ENCODE measurements around the gene TULP1.
A peak's percentile ranks its signal among the peaks of the same experiment; 100 is the strongest.

Gene TULP1

DNA sequence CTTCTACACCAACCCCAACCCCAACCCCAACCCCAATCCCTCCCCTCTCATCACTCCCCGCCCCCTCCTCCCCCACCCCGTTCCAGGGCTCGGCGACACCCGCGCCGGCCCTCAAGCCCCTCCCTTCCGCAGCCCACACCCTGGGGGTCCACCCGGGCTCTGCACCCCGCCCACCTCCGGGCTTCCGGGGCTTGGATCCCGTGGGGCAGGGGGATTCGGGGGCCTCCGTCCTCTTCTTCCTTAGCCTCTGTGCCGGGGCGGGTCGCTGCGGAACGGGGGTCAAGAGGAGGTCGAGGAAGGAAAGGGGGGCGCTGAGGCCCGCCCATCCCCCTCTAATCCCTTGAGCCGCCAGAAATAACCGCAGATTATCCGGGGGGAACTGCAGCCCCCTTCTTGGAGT, 690 bp downstream of the TULP1 start:
- H3K4me3 Mint-ChIP-seq: no peak overlapping the region
- peaks cover 50% of the 10 kb centered on the region for H3K27me3 Mint-ChIP-seq (ENCODE audit: low read depth)
- no peaks in the 10 kb centered on the region for H3K36me3 Mint-ChIP-seq (ENCODE audit: low read depth)
- no peaks in the 10 kb centered on the region for H3K9me3 Mint-ChIP-seq
- H3K27ac Mint-ChIP-seq: no peak overlapping the region
- no peaks in the 10 kb centered on the region for H3K4me1 Mint-ChIP-seq (ENCODE audit: low read depth)

- Mint-ChIP-seq H3K27me3 (ENCODE audit: low read depth) (peaks cover 53% of the 10 kb centered on the region), H3K9me3 (no peaks in the 10 kb centered on the region), H3K36me3 (ENCODE audit: low read depth) (no peaks in the 10 kb centered on the region), H3K4me3 (no peak overlapping the region), H3K27ac (no peak overlapping the region), H3K4me1 (ENCODE audit: low read depth) (no peaks in the 10 kb centered on the region)
Measured at GRCh38 chr6:35511562-35511941, 1.1 kb downstream of the TULP1 start.

DNA sequence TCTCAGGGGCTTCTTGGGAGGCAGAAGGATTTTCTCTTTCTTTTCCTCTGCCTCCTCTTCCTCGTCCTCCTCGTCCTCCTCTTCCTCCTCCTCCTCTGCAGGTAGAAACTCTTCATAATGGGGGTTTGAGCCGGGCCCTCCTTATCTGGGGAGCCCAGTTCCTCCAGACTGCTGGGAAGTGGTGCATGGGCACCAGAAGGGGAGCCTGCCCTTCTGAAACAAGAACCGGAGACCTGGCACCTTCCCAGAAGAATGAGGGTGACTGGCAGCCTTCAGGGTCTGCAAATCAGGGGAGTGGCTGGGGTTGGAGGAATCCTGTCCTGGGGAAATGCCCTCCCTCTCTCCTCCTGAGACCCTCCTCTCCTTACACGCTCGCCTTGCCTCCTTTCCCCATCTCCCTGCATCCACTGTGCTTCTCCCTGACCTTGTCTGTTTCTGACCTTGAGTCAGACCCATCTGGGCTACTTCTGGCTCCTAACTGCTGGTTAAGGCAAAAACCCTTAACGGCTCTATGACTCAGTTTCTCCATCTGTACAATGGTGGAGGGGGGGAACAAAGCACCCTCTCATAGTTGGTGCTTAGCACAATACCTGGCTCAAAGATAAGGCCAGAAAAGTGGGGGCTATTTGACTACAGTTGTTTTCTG, 1.7 kb downstream of the TULP1 start:
- Mint-ChIP-seq H3K36me3 (ENCODE audit: low read depth) (no peaks in the 10 kb centered on the region), H3K27ac (no peak overlapping the region), H3K4me3 (no peak overlapping the region), H3K9me3 (no peaks in the 10 kb centered on the region), H3K4me1 (ENCODE audit: low read depth) (no peaks in the 10 kb centered on the region), H3K27me3 (ENCODE audit: low read depth) (peaks cover 55% of the 10 kb centered on the region)

DNA sequence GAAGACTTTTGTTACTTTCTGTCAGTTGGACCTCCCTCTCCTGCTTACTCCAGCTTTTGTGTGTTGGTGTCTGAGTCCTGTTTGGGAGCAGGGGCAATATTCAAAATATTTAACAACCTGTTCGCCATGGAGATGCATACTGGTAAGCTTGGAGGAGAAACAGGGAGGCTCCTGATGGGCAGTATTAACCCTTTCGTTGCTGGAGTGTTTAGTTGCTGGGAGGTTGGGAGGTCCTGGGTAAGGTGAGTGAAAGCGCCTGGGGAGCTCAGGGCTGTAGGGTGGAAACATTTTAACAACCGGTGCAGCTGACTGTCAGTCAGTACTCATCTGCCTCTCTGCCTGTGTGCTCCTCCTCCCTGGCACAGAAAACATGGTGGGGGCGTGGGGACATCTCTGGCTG, 4.2 kb downstream of the TULP1 start:
- no peak overlapping the region for H3K27ac Mint-ChIP-seq
- H3K9me3 Mint-ChIP-seq: no peaks in the 10 kb centered on the region
- H3K27me3 Mint-ChIP-seq (ENCODE audit: low read depth): peaks cover 52% of the 10 kb centered on the region
- no peaks in the 10 kb centered on the region for H3K36me3 Mint-ChIP-seq (ENCODE audit: low read depth)
- H3K4me3 Mint-ChIP-seq: no peak overlapping the region
- H3K4me1 Mint-ChIP-seq (ENCODE audit: low read depth): no peaks in the 10 kb centered on the region

DNA sequence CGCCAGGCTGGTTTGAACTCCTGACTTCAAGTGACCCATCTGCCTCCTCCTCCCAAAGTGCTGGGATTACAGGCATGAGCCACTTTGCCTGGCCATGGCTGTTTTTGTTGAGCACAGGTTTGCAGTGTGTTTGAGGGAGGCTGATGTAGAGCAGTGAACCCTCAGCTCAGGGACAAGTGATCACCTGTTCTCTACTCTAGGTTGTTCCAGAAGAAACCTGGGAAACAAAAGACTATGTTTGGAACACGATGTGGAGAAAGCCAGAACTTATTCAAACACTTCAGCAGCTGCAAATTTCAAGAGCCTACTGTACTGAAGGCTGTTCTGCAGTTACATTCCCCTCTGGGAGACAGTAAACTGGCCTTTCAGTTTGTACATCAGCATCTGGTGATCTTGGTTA, 4.7 kb downstream of the TULP1 start:
- no peaks in the 10 kb centered on the region for H3K9me3 Mint-ChIP-seq
- peaks cover 51% of the 10 kb centered on the region for H3K27me3 Mint-ChIP-seq (ENCODE audit: low read depth)

GRCh38 chr6:35507221-35507620, 5.5 kb downstream of the TULP1 start:
- Mint-ChIP-seq H3K36me3 (ENCODE audit: low read depth) (no peaks in the 10 kb centered on the region), H3K4me3 (no peak overlapping the region), H3K27ac (no peak overlapping the region), H3K9me3 (no peaks in the 10 kb centered on the region), H3K4me1 (ENCODE audit: low read depth) (no peaks in the 10 kb centered on the region), H3K27me3 (ENCODE audit: low read depth) (peaks cover 47% of the 10 kb centered on the region)

More for the DNA sequence above, 4.7 kb downstream of the TULP1 start:
- no peaks in the 10 kb centered on the region for H3K36me3 Mint-ChIP-seq (ENCODE audit: low read depth)
- H3K4me1 Mint-ChIP-seq (ENCODE audit: low read depth): no peaks in the 10 kb centered on the region
- H3K4me3 Mint-ChIP-seq: no peak overlapping the region
- no peak overlapping the region for H3K27ac Mint-ChIP-seq

GRCh38 chr6:35506536-35506935, 6.2 kb downstream of the TULP1 start:
- H3K27ac Mint-ChIP-seq: no peak overlapping the region
- no peaks in the 10 kb centered on the region for H3K36me3 Mint-ChIP-seq (ENCODE audit: low read depth)
- H3K4me1 Mint-ChIP-seq (ENCODE audit: low read depth): no peaks in the 10 kb centered on the region
- no peak overlapping the region for H3K4me3 Mint-ChIP-seq
- no peaks in the 10 kb centered on the region for H3K9me3 Mint-ChIP-seq
- peaks cover 51% of the 10 kb centered on the region for H3K27me3 Mint-ChIP-seq (ENCODE audit: low read depth)

GRCh38 chr6:35505999-35506412, 6.7 kb downstream of the TULP1 start:
- Mint-ChIP-seq H3K9me3 (no peaks in the 10 kb centered on the region), H3K36me3 (ENCODE audit: low read depth) (no peaks in the 10 kb centered on the region), H3K4me1 (ENCODE audit: low read depth) (no peaks in the 10 kb centered on the region), H3K4me3 (no peak overlapping the region), H3K27ac (no peak overlapping the region), H3K27me3 (ENCODE audit: low read depth) (peaks cover 49% of the 10 kb centered on the region)

GRCh38 chr6:35503534-35503933, 9.2 kb downstream of the TULP1 start:
- Mint-ChIP-seq H3K36me3 (ENCODE audit: low read depth) (no peaks in the 10 kb centered on the region), H3K27me3 (ENCODE audit: low read depth) (peaks cover 52% of the 10 kb centered on the region), H3K9me3 (no peaks in the 10 kb centered on the region), H3K4me1 (ENCODE audit: low read depth) (peaks cover 2% of the 10 kb centered on the region), H3K4me3 (no peak overlapping the region), H3K27ac (no peak overlapping the region)

DNA sequence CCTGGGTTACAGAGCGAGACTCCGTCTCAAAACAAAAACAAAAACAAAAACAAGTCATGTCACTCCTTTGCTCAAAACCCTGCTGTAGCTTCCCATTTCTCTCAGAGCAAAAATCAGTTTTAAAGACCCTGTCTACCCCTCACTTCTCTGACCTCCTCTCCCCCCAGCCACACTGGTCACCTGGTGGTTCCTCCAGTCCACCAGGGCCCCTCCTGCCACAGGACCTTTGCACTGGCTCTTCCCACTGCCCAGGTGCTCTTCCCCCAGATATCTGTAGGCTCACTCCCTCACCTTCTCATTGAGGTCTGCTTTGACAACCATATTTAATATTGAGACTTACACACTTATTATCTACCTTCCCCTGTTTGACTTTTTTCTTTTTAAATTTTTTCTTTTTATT, 10.9 kb downstream of the TULP1 start:
- Mint-ChIP-seq H3K4me1 (ENCODE audit: low read depth) (peaks cover 4% of the 10 kb centered on the region), H3K27ac (no peak overlapping the region), H3K9me3 (no peaks in the 10 kb centered on the region), H3K27me3 (ENCODE audit: low read depth) (peaks cover 50% of the 10 kb centered on the region), H3K4me3 (no peak overlapping the region), H3K36me3 (ENCODE audit: low read depth) (no peaks in the 10 kb centered on the region)

GRCh38 chr6:35500782-35501181, 11.9 kb downstream of the TULP1 start:
- Mint-ChIP-seq H3K9me3 (no peaks in the 10 kb centered on the region), H3K27me3 (ENCODE audit: low read depth) (peaks cover 47% of the 10 kb centered on the region), H3K4me1 (ENCODE audit: low read depth) (peaks cover 4% of the 10 kb centered on the region), H3K4me3 (no peak overlapping the region), H3K27ac (no peak overlapping the region), H3K36me3 (ENCODE audit: low read depth) (no peaks in the 10 kb centered on the region)

GRCh38 chr6:35499372-35499771, 13.3 kb downstream of the TULP1 start:
- Mint-ChIP-seq H3K9me3 (no peaks in the 10 kb centered on the region), H3K4me1 (ENCODE audit: low read depth) (peaks cover 4% of the 10 kb centered on the region), H3K27ac (no peak overlapping the region), H3K4me3 (no peak overlapping the region), H3K36me3 (ENCODE audit: low read depth) (no peaks in the 10 kb centered on the region), H3K27me3 (ENCODE audit: low read depth) (peaks cover 53% of the 10 kb centered on the region)

DNA sequence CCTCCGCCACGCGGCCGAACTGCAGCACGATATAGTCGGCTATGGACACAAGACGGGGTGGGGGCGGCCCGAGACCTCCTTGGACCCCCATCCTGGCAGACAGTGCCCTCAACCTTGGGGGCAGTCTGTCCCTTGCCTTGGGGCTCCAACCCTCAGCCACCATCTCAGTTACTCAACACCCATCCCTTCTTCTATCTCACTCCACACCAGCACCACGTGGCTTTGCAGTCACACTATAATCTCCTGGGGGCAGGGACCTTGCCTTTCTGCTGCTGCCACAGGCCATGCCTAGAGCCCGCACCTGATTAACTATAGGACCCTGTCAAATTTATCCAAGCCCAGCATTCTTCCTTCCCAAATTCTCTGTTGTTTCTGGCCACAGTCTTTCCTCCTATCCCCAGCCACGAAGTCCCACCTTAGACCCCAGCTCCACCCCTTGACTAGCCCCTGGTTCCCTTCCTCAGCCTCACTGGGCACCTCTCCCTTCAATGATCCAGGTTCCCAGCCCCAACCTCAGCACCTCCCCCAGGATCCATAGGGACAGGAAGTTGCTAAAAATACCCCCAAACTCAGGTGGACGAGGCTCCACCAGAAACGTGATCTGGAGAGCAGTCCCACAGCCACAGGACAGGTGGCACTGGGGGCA, 14.2 kb downstream of the TULP1 start:
- Mint-ChIP-seq H3K4me3 (peak overlapping the region; percentile 79), H3K9me3 (no peaks in the 10 kb centered on the region), H3K36me3 (ENCODE audit: low read depth) (no peaks in the 10 kb centered on the region), H3K4me1 (ENCODE audit: low read depth) (peaks cover 7% of the 10 kb centered on the region), H3K27me3 (ENCODE audit: low read depth) (peaks cover 58% of the 10 kb centered on the region), H3K27ac (peak overlapping the region; percentile 65)

GRCh38 chr6:35497571-35498421, 14.9 kb downstream of the TULP1 start:
- Mint-ChIP-seq H3K4me3 (peak overlapping the region; percentile 79), H3K36me3 (ENCODE audit: low read depth) (no peaks in the 10 kb centered on the region), H3K4me1 (ENCODE audit: low read depth) (peaks cover 7% of the 10 kb centered on the region), H3K27me3 (ENCODE audit: low read depth) (peaks cover 65% of the 10 kb centered on the region), H3K27ac (no peak overlapping the region), H3K9me3 (no peaks in the 10 kb centered on the region)
